NT2/D1 (cell line): ENCODE measurements around the gene CD28.

Experiments
- DNase-seq: peaks from one replicate; pipeline ENCODE4 v3.0.0-alpha.2; 2011; ENCODE audit warnings: low read depth, low spot score
- H3K27me3 ChIP-seq: 2 replicates; pipeline ENCODE4 v1.6.0; 2011; ENCODE audit warnings: mild to moderate bottlenecking; ENCODE audit not compliant: insufficient read length, insufficient read depth
- H3K36me3 ChIP-seq: 2 replicates; pipeline ENCODE4 v1.6.1; 2011; ENCODE audit warnings: mild to moderate bottlenecking, low read length, mixed read lengths; ENCODE audit not compliant: insufficient read depth, insufficient read length
- H3K4me1 ChIP-seq: 2 replicates; pipeline ENCODE4 v1.5.1; 2011; ENCODE audit not compliant: insufficient read depth, insufficient read length
- H3K4me3 ChIP-seq: 2 replicates; pipeline ENCODE4 v1.5.1; 2011; ENCODE audit warnings: low read depth; ENCODE audit not compliant: insufficient read length
- H3K9ac ChIP-seq: 2 replicates; pipeline ENCODE4 v1.6.0; 2011; ENCODE audit warnings: low read depth; ENCODE audit not compliant: insufficient read length
- H3K9me3 ChIP-seq: 2 replicates; pipeline ENCODE4 v1.5.1; 2011; ENCODE audit warnings: mild to moderate bottlenecking, low read length; ENCODE audit not compliant: insufficient read depth
- SUZ12 ChIP-seq: IDR thresholded peaks from 2 replicates; pipeline ENCODE4 v1.6.1; 2011; ENCODE audit not compliant: insufficient read length, insufficient read depth; ENCODE audit errors: extremely low read depth
- YY1 ChIP-seq: IDR thresholded peaks from 2 replicates; pipeline ENCODE4 v1.6.1; 2011; ENCODE audit not compliant: insufficient read length, insufficient read depth
- ZNF274 ChIP-seq: IDR thresholded peaks from 2 replicates; pipeline ENCODE4 v1.6.1; 2011; ENCODE audit warnings: mild to moderate bottlenecking, low read depth, low read length

The CD28 gene

GRCh38 chr2:203730076-203730729 lies 23.8 kb downstream of the CD28 start:
- no peak overlapping the region for H3K9ac ChIP-seq

GRCh38 chr2:203730883-203731282 lies 24.4 kb downstream of the CD28 start:
- H3K36me3 ChIP-seq = no peaks in the 10 kb centered on the region

More at GRCh38 chr2:203730076-203730729, 23.8 kb downstream of the CD28 start:
- H3K4me1 ChIP-seq = no peaks in the 10 kb centered on the region
- H3K9me3 ChIP-seq = no peaks in the 10 kb centered on the region
- H3K36me3 ChIP-seq = no peaks in the 10 kb centered on the region
- DNase-seq = no peak
- H3K27me3 ChIP-seq = no peaks in the 10 kb centered on the region
- H3K4me3 ChIP-seq = no peak overlapping the region
- no peak for TF ChIP-seq SUZ12
- no peak for TF ChIP-seq ZNF274
- no peak for TF ChIP-seq YY1

GRCh38 chr2:203732092-203732952 lies 25.9 kb downstream of the CD28 start:
- no peak overlapping the region for H3K4me3 ChIP-seq
- TF ChIP-seq SUZ12 (no peak), YY1 (no peak), ZNF274 (no peak)
- DNase-seq = no peak
- H3K9me3 ChIP-seq = no peaks in the 10 kb centered on the region
- no peaks in the 10 kb centered on the region for H3K36me3 ChIP-seq
- H3K4me1 ChIP-seq = no peaks in the 10 kb centered on the region
- no peak overlapping the region for H3K9ac ChIP-seq
- H3K27me3 ChIP-seq = no peaks in the 10 kb centered on the region

More at GRCh38 chr2:203730883-203731282, 24.4 kb downstream of the CD28 start:
- Histone ChIP-seq H3K4me3 (no peak overlapping the region), H3K27me3 (no peaks in the 10 kb centered on the region), H3K4me1 (no peaks in the 10 kb centered on the region), H3K9ac (no peak overlapping the region), H3K9me3 (no peaks in the 10 kb centered on the region)
- no peak for DNase-seq
- TF ChIP-seq YY1 (no peak), ZNF274 (no peak), SUZ12 (no peak)

GRCh38 chr2:203732953-203733510 lies 26.6 kb downstream of the CD28 start:
- H3K9ac ChIP-seq = no peak overlapping the region
- no peaks in the 10 kb centered on the region for H3K36me3 ChIP-seq
- H3K9me3 ChIP-seq = no peaks in the 10 kb centered on the region
- H3K4me3 ChIP-seq = no peak overlapping the region
- no peaks in the 10 kb centered on the region for H3K4me1 ChIP-seq
- no peak for DNase-seq
- TF ChIP-seq SUZ12 (no peak), ZNF274 (no peak), YY1 (no peak)
- H3K27me3 ChIP-seq = no peaks in the 10 kb centered on the region

GRCh38 chr2:203733684-203734083 lies 27.2 kb downstream of the CD28 start:
- Histone ChIP-seq H3K4me1 (no peaks in the 10 kb centered on the region), H3K9ac (no peak overlapping the region), H3K36me3 (no peaks in the 10 kb centered on the region), H3K27me3 (no peaks in the 10 kb centered on the region), H3K4me3 (no peak overlapping the region), H3K9me3 (no peaks in the 10 kb centered on the region)
- no peak for TF ChIP-seq YY1
- no peak for DNase-seq

- Histone ChIP-seq H3K36me3 (no peaks in the 10 kb centered on the region), H3K4me3 (no peak overlapping the region), H3K9ac (no peak overlapping the region), H3K9me3 (no peaks in the 10 kb centered on the region), H3K27me3 (no peaks in the 10 kb centered on the region), H3K4me1 (no peaks in the 10 kb centered on the region)
- no peak for DNase-seq
- TF ChIP-seq YY1 = no peak
- no peak for TF ChIP-seq ZNF274
- TF ChIP-seq SUZ12 = no peak
These were observed 28.0 kb downstream of the CD28 start for GRCh38 chr2:203734276-203734983.
